GM12878 (cell line): ENCODE results near the gene ARHGAP15. TPM values are rescaled to one million over a fixed set of nuclear protein-coding genes. Genes with fewer than 3 reads are reported as not detected.

Experiments
- ATAC-seq: fragments of 200-7000 bp; cut with Tn5 transposase; 3 replicates; pipeline ENCODE4 v1.9.1; 2020; ENCODE audit warnings: mild to moderate bottlenecking, moderate library complexity
- BruUV-seq: library from RNA; stranded (reverse); fragments of 400-500 nt; replicated peaks from 2 replicates; lab custom pipeline; 2021; lab: Mats Ljungman, UMichigan
- CTCF ChIA-PET: fragments of 300-600 bp; sonication (Branson Sonifier 250); formaldehyde crosslinking; extraction: SDS; loops from one replicate; lab custom pipeline; 2021; ENCODE audit warnings: inconsistent platforms; lab: Yijun Ruan, JAX
- POLR2A ChIA-PET: fragments of 350-600 bp; formaldehyde crosslinking; extraction: SDS; loops from one replicate; lab custom pipeline; 2021; ENCODE audit warnings: inconsistent platforms; lab: Charles Lee
- RAD21 ChIA-PET: fragments of 300-600 bp; sonication (Branson Sonifier 250); formaldehyde crosslinking; loops from one replicate; lab custom pipeline; 2023; ENCODE audit warnings: antibody characterized with exemption; ENCODE audit not compliant: unreplicated experiment; lab: Charles Lee
- SMC1A ChIA-PET: fragments of 300-600 bp; sonication (Branson Sonifier 250); formaldehyde crosslinking; loops from one replicate; lab custom pipeline; 2023; ENCODE audit not compliant: unreplicated experiment, uncharacterized antibody; lab: Charles Lee
- DNase-seq: peaks from one replicate; pipeline ENCODE4 v3.0.0-alpha.2; 2011; ENCODE audit warnings: low read depth, low spot score
- FAIRE-seq: peaks from 3 replicates; lab custom pipeline; 2011; peaks lifted over from hg19 to GRCh38; lab: Jason Lieb, UNC
- H2AFZ ChIP-seq: 2 replicates; pipeline ENCODE4 v1.6.0; 2011; ENCODE audit warnings: low read depth, low read length, control low read depth; ENCODE audit not compliant: control insufficient read depth
- H3K27ac ChIP-seq: 2 replicates; pipeline ENCODE4 v1.5.1; 2011; ENCODE audit warnings: control low read depth; ENCODE audit not compliant: control insufficient read depth, insufficient read depth
- H3K27me3 ChIP-seq, 2 experiments: replicated peaks in 1 of 2; 2 replicates each; pipeline versions ENCODE4 v1.6.0 to v1.6.1; 2011; ENCODE audit warnings: low read length in 1 of 2; ENCODE audit not compliant: control insufficient read depth in 2 of 2, insufficient read depth in 2 of 2
- H3K36me3 ChIP-seq, 2 experiments: 2 replicates each; pipeline ENCODE4 v1.5.1; 2011; ENCODE audit warnings: low read length in 1 of 2; ENCODE audit not compliant: control insufficient read depth in 2 of 2, insufficient read depth in 2 of 2
- H3K4me1 ChIP-seq: 2 replicates; pipeline ENCODE4 v1.6.1; 2011; ENCODE audit warnings: mild to moderate bottlenecking, low read length, moderate library complexity, mixed read lengths; ENCODE audit not compliant: control insufficient read depth, insufficient read depth
- H3K4me2 ChIP-seq: 2 replicates; pipeline ENCODE4 v1.6.0; 2011; ENCODE audit warnings: control low read depth; ENCODE audit not compliant: control insufficient read depth, insufficient read depth
- H3K4me3 ChIP-seq: fragments of 200-600 bp; sonication (generic); 2 replicates; pipeline ENCODE4 v1.5.1; 2016
- H3K79me2 ChIP-seq: 2 replicates; pipeline ENCODE4 v1.6.0; 2011; ENCODE audit warnings: low read length; ENCODE audit not compliant: control insufficient read depth, insufficient read depth
- H3K9ac ChIP-seq: 2 replicates; pipeline ENCODE4 v1.8.0; 2011; ENCODE audit warnings: low read length, control low read depth, mixed read lengths; ENCODE audit not compliant: control insufficient read depth, insufficient read depth
- H3K9me3 ChIP-seq: replicated peaks from 3 replicates; pipeline ENCODE4 v1.5.1; 2011; ENCODE audit warnings: mild to moderate bottlenecking, low read length; ENCODE audit not compliant: control insufficient read depth, insufficient read depth
- H4K20me1 ChIP-seq: 2 replicates; pipeline ENCODE4 v1.6.0; 2011; ENCODE audit not compliant: control insufficient read depth, insufficient read depth
- BHLHE40 ChIP-seq, 2 experiments: fragments of 450-650 bp in 1 of 2; IDR thresholded peaks; 2 replicates each; pipeline ENCODE4 v1.6.1; 2011 to 2017; ENCODE audit warnings: low read depth in 2 of 2, borderline replicate concordance in 1 of 2, improper control_type of control experiment in 1 of 2, low read length in 1 of 2, mild to moderate bottlenecking in 1 of 2
- CBX5 ChIP-seq: sonication (generic); IDR thresholded peaks from 2 replicates; pipeline ENCODE4 v1.6.1; 2016; ENCODE audit warnings: low read depth, moderate library complexity, mild to moderate bottlenecking, inconsistent platforms
- CEBPB ChIP-seq, 2 experiments: fragments of 150-350 bp in 1 of 2; IDR thresholded peaks; 2 replicates each; pipeline ENCODE4 v1.6.1; 2012 to 2014; ENCODE audit warnings: low read depth in 2 of 2, low read length in 2 of 2, borderline replicate concordance in 1 of 2, inconsistent platforms in 1 of 2
- HDAC2 ChIP-seq: fragments of 200-600 bp; sonication (generic); IDR thresholded peaks from 2 replicates; pipeline ENCODE4 v1.6.1; 2017
- JUND ChIP-seq: IDR thresholded peaks from 2 replicates; pipeline ENCODE4 v1.6.1; 2012; ENCODE audit warnings: low read depth, mild to moderate bottlenecking, low read length, improper control_type of control experiment, moderate library complexity
- LARP7 ChIP-seq: fragments of 450-650 bp; IDR thresholded peaks from 2 replicates; pipeline ENCODE4 v1.6.1; 2017; ENCODE audit warnings: mild to moderate bottlenecking
- MAX ChIP-seq: IDR thresholded peaks from 2 replicates; pipeline ENCODE4 v1.6.1; 2012; ENCODE audit warnings: low read depth, low read length, improper control_type of control experiment
- WGBS: methylation state at CpG from one replicate; pipeline ENCODE4 v1.1.6; 2016; ENCODE audit warnings: low lambda C conversion rate; ENCODE audit not compliant: insufficient replicate concordance, insufficient coverage; ENCODE audit errors: missing lambda C conversion rate; 5-methylcytosine and 5-hydroxymethylcytosine counted together
- in situ Hi-C: fragments of 300-500 bp; cut with MboI; formaldehyde crosslinking; loops from 9 replicates; pipeline ENCODE4 v1.14.3; 2018; ENCODE audit warnings: mixed read lengths
- intact Hi-C: fragments of 100-400 bp; cut with micrococcal nuclease; formaldehyde crosslinking; loops from one replicate; pipeline ENCODE4 v1.14.2; 2022; ENCODE audit not compliant: unreplicated experiment
- polyA plus RNA-seq, 11 experiments: library from polyadenylated mRNA; depleted of rRNA in 4 of 11; unstranded in 6 of 11; stranded (reverse) in 5 of 11; fragments of >200 nt; fragmentation: Nextera tagmentation in 4 of 11; fragmentation: Illumina TruSeq in 1 of 11; extraction: Ambion mirVana in 4 of 11; extraction: Trizol in 1 of 11; gene quantifications; 1 replicate in 1 of 11; 2 replicates in 10 of 11; pipeline versions ENCODE4 v1.2.1 to v1.2.3, GENCODE V29; 2011 to 2016; ENCODE audit warnings: inconsistent platforms in 2 of 11, missing spikeins in 2 of 11, low read depth in 1 of 11
- total RNA-seq, 4 experiments: library from RNA; depleted of rRNA in 3 of 4; stranded (reverse); fragments of >200 nt in 3 of 4; fragmentation: Illumina TruSeq in 1 of 4; extraction: Trizol in 1 of 4; gene quantifications; 2 replicates each; pipeline versions ENCODE4 v1.2.1 to v1.2.3, GENCODE V29; 2013 to 2021

Gene ARHGAP15
- total and polyA plus RNA-seq, 10 of the 15 experiments (the other 5 are each of a cell fraction or from before 2014, with no cell fraction given) = 38.0 to 92.6 (median 66.7) TPM

DNA sequence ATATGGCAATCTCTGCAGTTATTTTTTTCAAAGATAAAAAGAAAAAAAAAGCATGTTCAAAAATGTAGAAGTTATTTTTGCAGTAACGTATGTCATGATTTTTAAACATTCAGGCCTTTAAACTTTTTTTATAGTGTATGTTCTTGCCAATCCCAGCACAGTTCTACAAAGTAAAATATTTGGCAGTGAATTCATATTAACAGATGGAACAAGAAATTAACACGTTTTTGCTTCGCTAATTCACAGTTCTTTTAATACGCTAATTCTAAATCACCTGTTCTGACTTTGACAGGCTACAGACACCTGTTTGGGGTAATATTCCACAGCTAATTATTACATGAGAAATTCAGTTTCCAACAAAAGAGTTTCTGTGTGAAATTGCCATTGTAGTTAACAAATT lies 183.2 kb downstream of the ARHGAP15 start (continued):
- TF ChIP-seq BHLHE40 (IDR thresholded peaks at IDR 0.05; ENCODE audit: borderline replicate concordance in 1 of 2, low read depth in 2 of 2, low read length in 1 of 2) = no peak
- TF ChIP-seq LARP7 = no peak

DNA sequence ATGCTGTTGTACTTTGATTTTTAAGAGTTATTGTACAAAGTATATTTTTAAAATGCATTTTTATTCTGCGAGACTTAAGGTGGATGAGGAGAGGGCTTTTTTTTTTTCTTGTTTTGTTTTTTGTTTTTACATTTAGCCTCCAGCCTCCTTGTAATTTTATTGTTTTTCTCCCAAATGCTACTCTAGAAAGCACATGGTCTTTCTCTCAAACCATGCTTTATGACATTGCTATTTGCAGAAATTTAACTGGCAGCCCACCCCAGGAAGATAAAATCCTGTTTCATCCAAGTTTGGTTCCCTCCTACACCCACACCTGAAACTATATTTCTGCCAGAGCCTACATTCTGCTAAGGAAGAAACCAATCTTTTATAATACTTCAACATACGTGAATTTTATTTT lies 184.6 kb downstream of the ARHGAP15 start:
- no TSS peak for BruUV-seq
- Histone ChIP-seq H3K79me2 (no peaks in the 10 kb centered on the region), H3K27ac (no peak overlapping the region), H3K9ac (no peak overlapping the region), H4K20me1 (no peaks in the 10 kb centered on the region), H3K4me2 (no peak overlapping the region), H3K36me3 (no peaks in the 10 kb centered on the region; a peak in 1 of 4 replicates), H2AFZ (no peak overlapping the region), H3K4me3 (no peak overlapping the region), H3K27me3 (no peaks in the 10 kb centered on the region), H3K4me1 (no peaks in the 10 kb centered on the region), H3K9me3 (no peaks in the 10 kb centered on the region)
- SMC1A ChIA-PET = no interaction called here
- CTCF ChIA-PET = interaction anchor here (0.7 kb wide), 1 partner anchor 9 kb away, joined by 3 read pairs; no protein-coding TSS in a partner anchor
- in situ Hi-C loops (no loop called here), intact Hi-C loops (no loop called here)
- 97% methylated on average over 2 of the region's 2 CpGs for WGBS
- FAIRE-seq (no peak), DNase-seq (no peak), ATAC-seq (no peak)
- no peak for TF ChIP-seq MAX
- TF ChIP-seq HDAC2 = no peak
- no peak for TF ChIP-seq JUND
- TF ChIP-seq CEBPB (IDR thresholded peaks at IDR 0.05; ENCODE audit: borderline replicate concordance in 1 of 2, low read depth in 2 of 2, low read length in 2 of 2) = no peak
- TF ChIP-seq CBX5 = no peak
- RAD21 ChIA-PET = no interaction called here
- POLR2A ChIA-PET = no interaction called here
